EL (cell line): ENCODE results near the gene NPTX1.

ENCODE experiments used
- DNase-seq: peaks from one replicate; pipeline ENCODE4 v3.0.0-alpha.2; 2016

The NPTX1 gene

DNA sequence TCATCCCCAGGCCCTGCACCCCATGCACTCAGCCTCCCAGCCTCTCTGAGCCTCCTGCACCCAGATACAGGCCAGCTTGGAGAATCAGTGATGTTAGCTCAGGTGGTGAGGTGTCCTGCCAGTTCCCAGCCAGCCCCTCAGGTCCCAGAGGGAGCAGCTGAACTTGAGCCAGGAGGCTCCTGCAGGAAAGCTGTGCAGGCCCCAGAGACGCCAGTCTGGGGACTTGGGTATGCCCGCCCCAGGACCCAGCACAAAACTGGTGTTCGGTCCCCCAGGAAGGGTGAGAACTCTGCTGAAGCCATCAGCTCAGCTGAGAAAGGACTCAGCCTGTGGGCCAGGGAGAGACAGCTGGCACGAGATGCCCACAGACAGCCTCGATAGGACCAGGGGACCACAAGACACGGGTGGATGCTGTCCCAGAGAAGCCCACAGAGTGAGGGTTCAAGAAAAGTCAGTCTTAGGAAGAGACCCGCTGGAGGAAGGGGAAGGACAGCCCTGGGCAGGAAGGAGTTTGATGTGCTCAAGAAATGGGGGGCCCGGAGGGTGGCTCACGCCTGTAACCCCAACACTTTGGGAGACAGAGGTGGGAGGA is 50.5 kb downstream of the NPTX1 start:
- DNase-seq: no peak

DNA sequence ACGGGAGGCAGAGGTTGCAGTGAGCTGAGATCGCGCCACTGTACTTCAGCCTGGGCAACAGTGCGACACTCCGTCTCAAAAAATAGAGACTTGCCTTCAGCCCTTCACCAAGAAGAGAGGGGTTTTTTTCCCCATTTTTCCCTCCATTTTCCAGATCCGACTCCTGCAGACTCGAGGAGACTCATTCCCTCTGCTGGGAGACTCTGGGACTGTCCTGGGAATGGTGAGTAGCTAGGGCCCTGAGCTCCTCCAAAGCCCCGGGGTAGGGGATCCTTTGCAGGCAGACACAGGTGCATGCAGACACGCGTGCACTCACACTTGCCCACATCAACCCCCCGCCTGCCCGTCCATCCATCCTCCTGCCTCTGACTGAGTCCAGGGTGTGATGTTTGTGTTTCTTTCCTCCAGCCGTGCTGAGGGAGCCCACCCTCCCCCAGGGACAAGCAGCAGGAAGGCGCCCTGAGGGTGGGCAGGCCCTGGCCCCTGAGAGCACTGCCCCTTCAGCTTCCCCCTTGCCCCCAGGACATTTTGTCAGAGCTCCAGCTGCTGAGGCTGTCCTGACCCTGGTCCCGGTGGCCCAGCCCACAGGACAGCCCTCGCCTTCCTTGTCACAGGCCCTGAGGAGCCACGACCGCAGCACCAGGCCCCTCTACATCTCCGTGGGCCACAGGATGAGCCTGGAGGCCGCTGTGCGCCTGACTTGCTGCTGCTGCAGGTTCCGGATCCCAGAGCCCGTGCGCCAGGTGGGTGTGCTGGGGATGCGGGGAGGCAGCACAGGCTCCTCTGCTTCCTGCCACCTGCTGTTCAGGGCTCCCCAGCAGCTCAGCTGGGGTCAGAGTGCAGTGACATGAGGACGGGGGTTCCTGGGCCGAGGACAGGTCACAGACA is 51.3 kb downstream of the NPTX1 start:
- DNase-seq: no peak

DNA sequence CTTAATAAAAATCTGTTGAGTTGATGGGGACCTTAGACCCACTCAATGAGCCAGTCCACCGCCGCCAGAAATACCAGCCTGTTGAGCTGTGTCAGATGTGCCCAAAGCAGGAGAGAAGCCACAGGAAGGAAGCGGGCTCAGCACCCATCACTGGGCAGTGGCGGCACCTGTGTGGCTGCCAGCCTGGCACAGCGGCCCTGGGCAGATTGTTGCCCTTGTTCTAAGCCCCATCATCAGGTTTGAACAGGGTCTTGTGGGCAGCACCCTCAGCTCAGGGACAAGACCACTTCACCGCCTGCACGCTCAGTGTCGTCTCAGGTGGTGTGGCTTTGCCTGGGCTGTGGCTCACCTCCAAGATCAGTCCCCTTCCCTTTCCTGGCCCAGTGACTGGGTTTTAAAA is 52.1 kb downstream of the NPTX1 start:
- no peak for DNase-seq

DNA sequence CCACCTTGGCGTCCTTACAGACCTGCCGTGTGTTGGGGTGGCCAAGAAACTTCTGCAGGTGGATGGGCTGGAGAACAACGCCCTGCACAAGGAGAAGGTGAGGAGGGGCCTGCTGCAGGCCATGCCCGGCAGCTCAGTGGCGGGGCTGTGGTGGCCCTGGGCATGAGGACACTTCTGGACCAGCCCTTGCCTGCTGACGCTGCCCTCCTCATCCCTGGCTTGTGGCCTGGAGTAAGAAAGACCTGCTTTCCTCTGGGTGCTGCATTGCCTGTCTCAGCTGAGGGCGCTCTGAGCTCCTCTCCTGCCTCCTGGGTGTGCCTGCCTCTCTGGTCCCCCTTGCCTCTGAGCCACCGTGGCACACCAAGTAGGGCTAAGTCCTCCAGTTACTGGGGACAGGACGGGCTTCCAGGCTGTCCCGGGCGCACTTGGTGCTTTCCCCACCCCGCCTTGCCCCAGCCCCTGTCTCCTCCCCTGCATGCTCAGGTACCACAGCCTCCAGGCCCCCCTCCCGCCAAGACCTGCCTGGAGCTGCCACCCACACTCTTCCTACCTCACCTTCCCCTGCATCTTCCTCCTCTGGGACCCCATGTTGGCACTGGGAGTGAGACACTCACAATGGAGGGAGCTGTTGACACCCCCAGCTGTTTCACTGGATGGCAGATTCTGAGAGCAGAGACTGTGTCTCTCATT is 52.7 kb downstream of the NPTX1 start:
- no peak for DNase-seq

DNA sequence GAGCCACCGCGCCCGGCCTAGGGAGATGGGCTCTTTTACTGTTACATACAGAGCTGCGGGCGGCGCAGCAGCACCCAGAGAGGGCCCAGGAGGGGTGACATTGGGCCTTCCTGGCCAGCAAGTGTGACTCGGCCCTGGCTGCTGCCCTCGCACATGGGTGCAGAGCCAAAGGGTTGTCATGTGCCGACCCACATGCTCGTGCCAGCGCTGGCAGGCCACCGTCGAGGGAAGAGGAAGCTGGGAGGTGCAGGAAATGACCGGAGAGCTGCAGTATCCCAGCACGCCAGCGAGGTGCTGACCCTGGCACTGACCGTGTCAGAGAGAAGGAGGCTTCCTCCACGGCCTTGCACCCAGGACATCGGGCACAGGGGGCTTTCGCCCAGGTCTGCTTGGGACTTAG is 53.4 kb downstream of the NPTX1 start:
- no peak for DNase-seq

DNA sequence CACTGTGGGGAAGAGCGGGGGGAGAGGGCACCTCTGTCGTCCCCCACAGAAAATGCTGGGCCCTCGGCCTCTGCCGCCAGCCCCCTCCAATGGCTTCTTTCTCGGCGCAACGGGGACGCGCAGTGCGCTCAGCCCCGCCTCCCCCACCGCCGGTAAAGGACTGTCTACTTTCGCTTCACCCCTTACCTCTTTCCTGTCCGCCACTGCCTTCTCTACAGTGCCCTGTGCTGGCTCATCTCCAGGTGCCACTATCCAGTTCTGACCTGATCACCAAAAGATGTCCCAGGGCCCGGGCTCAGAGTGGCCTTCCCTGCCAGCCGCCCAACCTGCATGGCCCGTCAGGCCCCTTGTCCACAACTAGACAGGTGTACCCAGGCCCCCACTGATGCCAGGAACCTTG is 54.1 kb downstream of the NPTX1 start:
- DNase-seq: no peak

DNA sequence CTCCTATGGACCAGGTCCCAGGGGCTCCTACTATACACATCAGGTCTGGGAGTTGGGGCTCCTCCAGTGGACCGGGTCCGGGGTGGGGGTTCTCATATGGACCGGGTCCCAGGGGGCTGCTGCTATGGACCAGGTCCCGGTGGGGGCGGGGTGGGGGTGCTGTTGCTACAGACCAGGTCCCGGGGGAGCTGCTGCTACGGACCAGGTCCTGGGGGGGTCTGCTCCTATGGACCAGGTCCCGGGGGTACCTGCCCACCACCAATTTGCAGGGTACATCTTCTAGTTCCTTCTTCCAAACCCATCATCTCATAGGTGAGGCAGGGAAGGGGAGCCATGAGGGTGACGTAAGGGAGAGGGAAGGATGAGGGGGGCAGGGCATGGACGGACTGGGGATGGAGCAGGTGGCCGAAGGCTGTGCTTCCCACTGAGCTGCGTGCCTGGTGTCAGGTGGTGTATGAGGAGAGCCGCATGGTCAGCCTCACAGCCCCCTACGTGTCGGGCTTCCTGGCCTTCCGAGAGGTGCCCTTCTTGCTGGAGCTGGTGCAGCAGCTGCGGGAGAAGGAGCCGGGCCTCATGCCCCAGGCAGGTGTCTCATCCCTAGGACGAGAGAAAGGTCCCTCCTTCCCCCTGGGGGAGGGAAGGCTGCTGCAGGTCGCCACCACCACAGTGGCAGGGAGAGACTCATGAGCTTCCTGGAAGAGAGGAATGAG is 54.9 kb downstream of the NPTX1 start:
- no peak for DNase-seq

DNA sequence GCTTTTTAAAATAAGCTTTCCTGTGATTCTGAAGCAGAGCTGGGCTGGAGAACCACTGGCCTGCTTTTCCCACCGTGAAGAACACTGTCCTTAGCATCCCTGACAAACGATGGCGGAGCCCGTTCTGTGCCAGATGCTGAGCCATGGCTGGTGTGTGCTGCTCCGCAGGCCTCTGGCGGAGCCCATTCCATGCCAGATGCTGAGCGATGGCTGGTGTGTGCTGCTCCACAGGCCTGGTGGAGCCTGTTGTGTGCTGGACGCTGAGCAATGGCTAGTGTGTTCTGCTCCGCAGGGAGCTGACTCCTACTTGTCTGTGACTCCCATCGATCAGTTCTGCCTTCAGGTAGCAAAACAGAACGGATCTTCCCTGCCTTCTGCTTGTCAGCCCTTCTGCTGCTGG is 57.2 kb downstream of the NPTX1 start:
- no peak for DNase-seq

DNA sequence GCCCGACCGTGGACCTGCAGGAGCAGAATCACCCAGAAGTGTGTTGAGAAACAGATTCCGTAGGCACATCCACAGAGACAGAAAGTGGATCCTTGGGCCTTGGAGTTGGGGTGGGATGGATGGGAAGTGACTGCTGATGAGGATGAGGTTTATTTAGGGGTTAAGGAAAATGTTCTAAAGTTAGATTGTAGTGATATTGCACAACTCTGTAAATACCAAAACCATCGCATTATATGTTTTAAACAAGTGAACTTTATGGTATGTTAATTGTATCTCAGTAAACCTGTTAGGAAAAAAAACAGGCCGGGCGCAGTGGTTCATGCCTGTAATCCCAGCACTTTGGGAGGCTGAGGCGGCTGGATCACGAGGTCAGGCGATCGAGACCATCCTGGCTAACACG is 57.8 kb downstream of the NPTX1 start:
- DNase-seq: no peak
